Left lobe of liver (tissue), 2 donors: ENCODE results near the gene ANXA6. TPM values are rescaled to one million over a fixed set of nuclear protein-coding genes. Genes with fewer than 3 reads are reported as not detected.
"Not testable (repeated sequence)": the region's sequence is repeated elsewhere in the genome, so short reads cannot be mapped to it uniquely, and the experiment has no call there.

Experiments
- ATAC-seq: fragments of 200-7000 bp; cut with Tn5 transposase; one replicate; pipeline ENCODE4 v1.9.1; 2020; ENCODE audit warnings: mild to moderate bottlenecking, moderate library complexity
- DNase-seq: peaks from one replicate; pipeline ENCODE4 v3.0.0-alpha.2; 2020; ENCODE audit warnings: low spot score
- total RNA-seq: library from RNA; stranded (reverse); gene quantifications from one replicate; pipeline ENCODE4 v1.2.1, GENCODE V29; 2021
- donor health status: DM: no; HTN: no; CAD: no; lungs with moderate emphysema.
- donor health status: DM: no; HTN: yes; CAD: no.

ANXA6 gene
- total RNA-seq, 1 donor from 2014 or later = 232 TPM

DNA sequence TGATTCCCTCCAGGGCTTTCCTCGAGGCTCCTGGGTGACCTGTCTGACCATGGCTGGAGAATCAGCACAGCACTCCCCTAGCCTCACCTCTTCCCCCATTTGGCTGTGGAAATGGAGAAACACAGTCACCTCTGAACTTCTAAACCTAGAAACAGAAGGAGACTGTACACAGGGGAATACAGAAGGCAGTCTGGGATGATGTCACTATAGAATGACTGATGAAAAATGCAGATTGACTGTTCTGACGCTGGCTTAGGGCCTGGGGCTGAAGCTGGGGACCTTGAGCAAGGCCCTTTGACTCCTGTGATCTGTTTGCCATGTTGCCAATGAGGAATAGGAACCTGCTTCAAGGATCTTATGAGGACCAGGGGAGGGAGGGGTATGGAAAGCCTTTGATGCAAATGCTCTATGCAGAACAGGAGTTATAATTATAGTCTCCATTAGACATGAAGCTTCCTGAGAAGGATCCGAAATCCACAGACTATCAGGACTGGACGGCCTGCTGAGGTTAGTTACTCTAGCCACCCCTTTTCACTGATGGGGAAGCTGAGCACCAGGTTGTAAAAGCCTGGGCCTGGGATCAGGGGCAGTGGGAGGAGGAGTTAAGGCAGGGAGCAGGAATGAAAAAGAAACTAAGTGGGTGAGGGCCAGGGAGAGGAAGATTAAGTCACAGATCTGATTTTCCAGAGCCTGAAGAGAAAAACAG lies 24.4 kb upstream of the ANXA6 start:
- no peak for ATAC-seq

GRCh38 chr5:151180291-151180690 lies 22.7 kb upstream of the ANXA6 start:
- no peak for DNase-seq
- ATAC-seq = no peak

More for the DNA sequence above, 24.4 kb upstream of the ANXA6 start:
- no peak for DNase-seq

DNA sequence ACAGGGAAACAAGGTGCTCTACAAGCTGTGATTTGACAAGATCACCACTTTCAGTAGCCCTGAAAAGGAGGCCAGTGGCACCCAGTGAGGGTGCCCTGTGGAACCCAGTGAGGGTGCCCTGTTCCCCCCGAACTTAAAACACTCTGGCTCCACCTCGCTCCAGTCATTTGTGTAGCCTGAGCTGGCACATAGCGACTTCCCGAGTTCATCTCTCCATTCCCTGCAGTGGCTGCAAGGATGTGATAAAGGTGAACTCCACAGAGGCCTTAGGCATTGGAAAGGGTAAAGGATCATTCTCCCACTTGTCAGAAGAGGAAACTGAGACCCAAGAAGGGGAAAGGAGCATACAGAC lies 21.9 kb upstream of the ANXA6 start:
- no peak for ATAC-seq
- DNase-seq = no peak

DNA sequence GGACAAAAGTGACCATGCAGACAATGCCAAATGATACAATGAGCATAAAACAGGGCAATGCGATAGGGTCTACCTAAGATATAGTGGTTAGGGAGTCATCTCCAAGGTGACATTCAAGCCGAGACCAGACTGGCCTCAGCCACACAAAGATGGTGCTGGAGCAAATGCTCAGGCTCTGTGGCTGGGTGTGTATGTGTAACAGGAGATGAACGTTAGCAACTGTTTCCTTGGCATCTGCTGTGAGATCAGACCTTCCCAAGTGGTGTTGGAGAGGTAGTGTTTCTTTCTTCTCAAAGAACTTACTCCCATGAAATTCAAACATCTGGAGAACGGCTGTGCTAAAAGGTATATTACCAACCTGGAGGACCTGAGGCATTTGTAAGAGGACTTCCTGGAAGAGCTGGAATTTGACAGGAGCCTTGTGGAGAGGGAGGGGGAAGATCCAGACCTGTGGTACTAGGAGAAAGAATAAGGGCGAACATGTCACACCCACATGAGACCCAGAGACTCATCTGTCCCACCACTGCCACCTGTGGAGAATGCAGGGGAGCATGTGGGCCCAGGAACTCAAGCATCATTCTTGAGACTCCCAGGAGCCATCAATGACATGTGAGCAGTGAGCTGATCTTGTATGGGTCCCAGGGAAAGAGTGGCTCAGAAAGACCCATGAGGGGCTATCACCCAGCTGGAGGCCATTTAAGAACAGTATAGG lies 21.4 kb upstream of the ANXA6 start:
- no peak for DNase-seq
- ATAC-seq = no peak

DNA sequence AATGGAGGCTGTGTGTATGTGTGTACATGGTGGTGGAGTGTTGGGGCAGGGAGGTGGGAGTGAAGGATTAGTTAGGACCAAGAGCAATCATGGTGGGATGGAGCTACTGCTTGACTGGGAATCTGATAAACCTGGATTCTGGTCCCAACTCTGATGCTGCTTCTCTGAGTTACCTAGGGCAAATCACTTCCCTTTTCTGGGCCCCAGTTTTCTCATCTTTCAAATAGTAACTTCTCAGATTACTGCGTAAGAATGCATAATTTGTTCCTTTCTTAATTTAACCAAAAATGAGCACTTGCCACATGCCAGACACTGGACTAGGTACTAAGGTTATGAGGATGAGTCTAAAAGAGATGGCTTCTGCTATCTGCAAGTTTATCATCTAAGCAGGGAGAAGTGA lies 20.8 kb upstream of the ANXA6 start:
- DNase-seq (no peak), ATAC-seq (no peak)

DNA sequence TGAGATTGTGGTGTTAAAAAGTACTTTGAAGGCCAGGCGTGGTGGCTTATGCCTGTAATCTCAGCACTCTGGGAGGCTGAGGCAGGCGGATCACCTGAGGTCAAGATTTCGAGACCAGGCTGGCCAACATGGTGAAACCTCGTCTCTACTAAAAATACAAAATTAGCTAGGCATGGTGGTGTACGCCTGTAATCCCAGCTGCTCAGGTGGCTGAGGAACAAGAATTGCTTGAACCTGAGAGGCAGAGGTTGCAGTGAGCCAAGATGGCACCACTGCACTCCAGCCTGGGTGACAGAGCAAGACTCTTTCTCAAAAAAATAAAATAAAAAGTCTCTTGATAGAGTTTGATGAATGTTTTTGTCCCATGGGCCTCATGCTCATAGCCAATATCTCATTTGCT lies 18.7 kb upstream of the ANXA6 start:
- not testable (repeated sequence) for ATAC-seq, DNase-seq

GRCh38 chr5:151174612-151175101 lies 17.1 kb upstream of the ANXA6 start:
- DNase-seq = no peak
- ATAC-seq = peak; percentile 24

- peak; percentile 25 for ATAC-seq
Measured at GRCh38 chr5:151173711-151174611, 16.4 kb upstream of the ANXA6 start.

GRCh38 chr5:151171529-151171928 lies 13.9 kb upstream of the ANXA6 start:
- ATAC-seq = no peak
- peak; percentile 4 for DNase-seq

More at GRCh38 chr5:151173711-151174611, 16.4 kb upstream of the ANXA6 start:
- DNase-seq = no peak

DNA sequence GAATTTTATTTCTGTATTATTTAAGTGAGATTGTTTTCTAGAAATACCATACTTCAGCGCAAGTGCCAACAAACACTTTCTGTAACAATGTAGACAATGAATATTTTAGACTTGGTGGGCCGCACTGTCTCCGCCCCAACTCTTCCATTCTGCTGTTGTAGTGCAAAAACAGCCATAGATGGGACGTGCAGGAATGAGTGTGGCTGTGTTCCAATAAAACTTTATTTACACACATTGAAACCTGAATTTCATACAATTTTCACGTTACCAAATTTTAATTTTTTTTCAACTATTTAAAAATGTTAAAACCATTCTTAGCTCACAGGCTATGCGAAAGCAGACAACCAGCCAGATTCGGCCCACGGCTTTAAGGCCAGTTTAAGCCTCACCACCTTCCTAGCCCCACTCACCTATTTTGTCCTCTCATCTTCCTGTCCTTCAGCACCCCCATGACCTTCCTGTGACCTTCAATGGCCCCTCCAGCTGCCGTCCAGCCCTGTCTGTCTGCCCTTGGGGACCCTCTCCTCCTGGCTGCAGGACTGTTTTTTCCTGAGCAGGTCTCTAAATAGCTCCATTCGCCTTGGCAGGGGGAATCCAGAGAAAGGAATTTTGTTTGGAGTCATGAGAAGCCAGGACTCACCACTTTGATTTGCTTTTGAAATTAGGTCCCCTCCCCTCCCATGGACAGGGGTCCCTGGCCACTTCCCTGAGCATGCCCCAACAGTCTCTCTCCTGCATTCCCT lies 11.2 kb upstream of the ANXA6 start:
- ATAC-seq = no peak

GRCh38 chr5:151167022-151167421 lies 9.4 kb upstream of the ANXA6 start:
- no peak for DNase-seq
- ATAC-seq = no peak

More for the DNA sequence above, 11.2 kb upstream of the ANXA6 start:
- no peak for DNase-seq

DNA sequence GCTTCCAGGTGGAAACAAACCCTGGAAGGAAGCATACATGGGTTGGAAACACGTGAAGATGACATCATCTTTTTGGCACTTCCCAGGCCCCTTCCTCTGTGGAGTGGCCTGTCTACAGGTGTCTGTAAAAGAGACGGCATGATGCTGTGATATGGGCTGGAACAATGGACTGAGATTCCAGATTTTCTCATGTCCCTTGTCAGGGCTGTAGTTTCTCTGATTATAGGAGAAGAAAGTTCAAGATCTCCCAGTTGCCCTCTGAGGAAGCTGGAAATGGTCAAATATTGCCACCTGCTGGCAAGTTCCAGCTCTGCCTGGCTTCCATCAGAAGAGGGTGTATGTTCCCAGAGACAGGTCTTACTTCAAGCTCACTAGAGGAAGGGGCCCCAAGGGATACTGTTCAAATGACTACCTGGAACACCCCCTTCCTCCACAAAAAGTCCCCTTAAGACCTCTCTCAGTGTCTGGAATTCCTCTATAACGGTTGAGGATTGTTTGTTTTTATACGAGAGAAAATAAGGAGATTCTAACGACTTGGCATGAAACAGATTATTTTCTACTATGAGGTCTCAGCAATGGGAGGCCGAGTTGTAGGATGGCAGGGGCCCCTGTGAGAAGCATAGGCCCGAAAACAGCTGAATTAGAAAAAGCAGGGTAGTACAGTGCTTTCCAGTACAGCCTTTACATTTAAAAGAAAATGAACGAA lies 7.3 kb upstream of the ANXA6 start:
- ATAC-seq (peak; percentile 94), DNase-seq (peak; percentile 80)

- peak; percentile 27 for ATAC-seq
- no peak for DNase-seq
Measured at GRCh38 chr5:151162776-151163175, 5.2 kb upstream of the ANXA6 start.

DNA sequence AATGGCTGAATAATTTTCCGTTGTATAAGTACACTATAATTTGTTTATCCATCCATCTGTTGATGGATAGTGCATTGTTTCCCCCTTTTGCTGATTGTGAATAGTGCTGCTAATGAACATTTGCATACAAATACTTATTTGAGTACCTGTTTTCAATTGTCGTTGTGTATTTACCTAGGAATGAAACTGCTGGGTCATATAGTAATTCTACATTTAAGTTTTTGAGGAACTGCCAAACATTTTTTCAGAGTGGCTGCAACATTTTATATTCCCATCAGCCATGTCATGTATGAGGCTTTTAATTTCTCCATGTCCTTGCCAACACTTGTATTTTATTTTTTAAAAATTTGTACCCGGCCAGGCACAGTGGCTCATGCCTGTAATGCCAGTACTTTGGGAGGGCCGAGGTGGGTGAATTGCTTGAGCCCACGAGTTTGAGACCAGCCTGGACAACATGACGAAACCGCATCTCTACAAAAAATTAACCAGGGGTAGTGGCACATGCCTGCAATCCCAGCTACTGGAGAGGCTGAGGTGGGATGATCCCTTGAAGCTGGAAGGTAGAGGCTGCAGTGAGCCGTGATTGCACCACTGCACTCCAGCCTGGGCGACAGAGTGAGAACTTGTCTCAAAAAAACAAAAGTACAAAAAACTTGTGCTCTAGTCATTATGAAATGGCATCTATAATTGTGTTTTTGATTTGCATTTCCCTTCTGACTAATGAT lies 2.2 kb upstream of the ANXA6 start:
- ATAC-seq (peak; percentile 11), DNase-seq (peak; percentile 69)

- DNase-seq (no peak), ATAC-seq (no peak)
Measured at GRCh38 chr5:151158287-151158661, 695 bp upstream of the ANXA6 start.

GRCh38 chr5:151156507-151157420 lies 815 bp downstream of the ANXA6 start:
- DNase-seq (no peak), ATAC-seq (peak; percentile 15)

- ATAC-seq (peak; percentile 81), DNase-seq (peak; percentile 95)
Measured at GRCh38 chr5:151155775-151156506, 1.6 kb downstream of the ANXA6 start.
